WTC11 (cell line): Measurements from ENCODE around the gene FAU. TPM values are rescaled to one million over a fixed set of nuclear protein-coding genes. Genes with fewer than 3 reads are reported as not detected.
A peak's percentile ranks its signal among the peaks of the same experiment; 100 is the strongest.

Source experiments
- ATF1 ChIP-seq: sonication (generic); formaldehyde crosslinking; IDR thresholded peaks from 2 replicates; pipeline ENCODE4 v1.8.1; 2023; ENCODE audit warnings: mild to moderate bottlenecking, moderate library complexity, missing genetic modification reagents
- ATF3 ChIP-seq: sonication (generic); formaldehyde crosslinking; conservative IDR thresholded peaks from 2 replicates; pipeline ENCODE4 v1.8.1; 2022; ENCODE audit warnings: mild to moderate bottlenecking, missing genetic modification reagents
- CDX4 ChIP-seq: fragments of 250-450 bp; sonication (Bioruptor Pico); IDR thresholded peaks from 2 replicates; pipeline ENCODE4 v1.9.0; 2021; ENCODE audit warnings: moderate library complexity, mild to moderate bottlenecking, inconsistent platforms, borderline replicate concordance
- E2F5 ChIP-seq: sonication (generic); formaldehyde crosslinking; IDR thresholded peaks from 2 replicates; pipeline ENCODE4 v1.8.1; 2022; ENCODE audit warnings: mild to moderate bottlenecking, moderate library complexity, missing genetic modification reagents
- ERG ChIP-seq: fragments of 250-450 bp; sonication (Bioruptor Pico); IDR thresholded peaks from 2 replicates; pipeline ENCODE4 v1.8.0; 2021; ENCODE audit warnings: mild to moderate bottlenecking
- FOXK1 ChIP-seq: sonication (generic); formaldehyde crosslinking; IDR thresholded peaks from 2 replicates; pipeline ENCODE4 v1.8.0; 2022; ENCODE audit warnings: mild to moderate bottlenecking, moderate library complexity, missing genetic modification reagents
- FOXP1 ChIP-seq: sonication (generic); formaldehyde crosslinking; IDR thresholded peaks from 2 replicates; pipeline ENCODE4 v1.8.0; 2022; ENCODE audit warnings: missing genetic modification reagents, mild to moderate bottlenecking, moderate library complexity, borderline replicate concordance
- GABPB1 ChIP-seq: sonication (generic); formaldehyde crosslinking; IDR thresholded peaks from 2 replicates; pipeline ENCODE4 v1.8.1; 2023; ENCODE audit warnings: mild to moderate bottlenecking, missing genetic modification reagents
- GRHL2 ChIP-seq: fragments of 250-450 bp; sonication (Bioruptor Pico); IDR thresholded peaks from 2 replicates; pipeline ENCODE4 v1.8.0; 2022; ENCODE audit warnings: mild to moderate bottlenecking, moderate library complexity; ENCODE audit not compliant: insufficient replicate concordance, severe bottlenecking
- HMGA2 ChIP-seq: fragments of 250-450 bp; sonication (Bioruptor Pico); IDR thresholded peaks from 2 replicates; pipeline ENCODE4 v1.4.0; 2021; ENCODE audit warnings: mild to moderate bottlenecking, moderate library complexity
- JAZF1 ChIP-seq: fragments of 250-450 bp; sonication (Bioruptor Pico); IDR thresholded peaks from 2 replicates; pipeline ENCODE4 v1.9.0; 2021; ENCODE audit warnings: moderate library complexity, mild to moderate bottlenecking, inconsistent platforms
- NFE2L1 ChIP-seq: sonication (generic); formaldehyde crosslinking; IDR thresholded peaks from 2 replicates; pipeline ENCODE4 v1.8.1; 2023; ENCODE audit warnings: missing genetic modification reagents
- NR2C2 ChIP-seq: sonication (generic); formaldehyde crosslinking; IDR thresholded peaks from 2 replicates; pipeline ENCODE4 v1.8.0; 2022; ENCODE audit warnings: mild to moderate bottlenecking, missing genetic modification reagents
- RORB ChIP-seq: fragments of 250-450 bp; sonication (Bioruptor Pico); IDR thresholded peaks from 2 replicates; pipeline ENCODE4 v1.9.0; 2021; ENCODE audit warnings: mild to moderate bottlenecking
- SMAD4 ChIP-seq: sonication (generic); formaldehyde crosslinking; IDR thresholded peaks from 2 replicates; pipeline ENCODE4 v1.8.0; 2022; ENCODE audit warnings: mild to moderate bottlenecking, missing genetic modification reagents
- SOX15 ChIP-seq: fragments of 250-450 bp; sonication (Bioruptor Pico); IDR thresholded peaks from 2 replicates; pipeline ENCODE4 v1.9.0; 2021; ENCODE audit warnings: mild to moderate bottlenecking
- TCF7 ChIP-seq: sonication (generic); formaldehyde crosslinking; IDR thresholded peaks from 2 replicates; pipeline ENCODE4 v1.8.0; 2022; ENCODE audit warnings: mild to moderate bottlenecking, low read depth, missing genetic modification reagents, moderate library complexity
- TEAD1 ChIP-seq: sonication (generic); formaldehyde crosslinking; IDR thresholded peaks from 2 replicates; pipeline ENCODE4 v1.8.0; 2022; ENCODE audit warnings: mild to moderate bottlenecking, missing genetic modification reagents
- ZBTB21 ChIP-seq: sonication (generic); formaldehyde crosslinking; IDR thresholded peaks from 2 replicates; pipeline ENCODE4 v1.8.1; 2023; ENCODE audit warnings: mild to moderate bottlenecking, missing genetic modification reagents, borderline replicate concordance
- ZNF138 ChIP-seq: sonication (generic); formaldehyde crosslinking; conservative IDR thresholded peaks from 2 replicates; pipeline ENCODE4 v1.8.1; 2022; ENCODE audit warnings: mild to moderate bottlenecking, moderate library complexity, missing genetic modification reagents
- ZNF232 ChIP-seq: sonication (generic); formaldehyde crosslinking; IDR thresholded peaks from 2 replicates; pipeline ENCODE4 v1.8.0; 2022; ENCODE audit warnings: mild to moderate bottlenecking, missing genetic modification reagents
- ZNF263 ChIP-seq: sonication (generic); formaldehyde crosslinking; IDR thresholded peaks from 2 replicates; pipeline ENCODE4 v1.8.1; 2022; ENCODE audit warnings: low read depth, mild to moderate bottlenecking, moderate library complexity, missing genetic modification reagents
- ZNF671 ChIP-seq: fragments of 250-450 bp; sonication (Bioruptor Pico); IDR thresholded peaks from 2 replicates; pipeline ENCODE4 v1.8.0; 2021; ENCODE audit warnings: mild to moderate bottlenecking
- total RNA-seq: library from RNA; stranded (reverse); gene quantifications from 3 replicates; pipeline ENCODE4 v1.2.3, GENCODE V29; 2021
- TF ChIP-seq, protein P1 (sequence below): sonication (generic); formaldehyde crosslinking; IDR thresholded peaks from 2 replicates; pipeline ENCODE4 v1.8.0; 2023; ENCODE audit warnings: missing genetic modification reagents, mild to moderate bottlenecking, borderline replicate concordance
- TF ChIP-seq, protein P2 (sequence below): sonication (generic); formaldehyde crosslinking; IDR thresholded peaks from 2 replicates; pipeline ENCODE4 v1.8.0; 2023; ENCODE audit warnings: mild to moderate bottlenecking, missing genetic modification reagents
- TF ChIP-seq, protein P3 (sequence below): sonication (generic); formaldehyde crosslinking; IDR thresholded peaks from 2 replicates; pipeline ENCODE4 v1.8.1; 2022; ENCODE audit warnings: mild to moderate bottlenecking, missing genetic modification reagents, moderate library complexity, borderline replicate concordance

The FAU gene
- total RNA-seq, 1 experiment from 2014 or later, result 991 TPM

DNA sequence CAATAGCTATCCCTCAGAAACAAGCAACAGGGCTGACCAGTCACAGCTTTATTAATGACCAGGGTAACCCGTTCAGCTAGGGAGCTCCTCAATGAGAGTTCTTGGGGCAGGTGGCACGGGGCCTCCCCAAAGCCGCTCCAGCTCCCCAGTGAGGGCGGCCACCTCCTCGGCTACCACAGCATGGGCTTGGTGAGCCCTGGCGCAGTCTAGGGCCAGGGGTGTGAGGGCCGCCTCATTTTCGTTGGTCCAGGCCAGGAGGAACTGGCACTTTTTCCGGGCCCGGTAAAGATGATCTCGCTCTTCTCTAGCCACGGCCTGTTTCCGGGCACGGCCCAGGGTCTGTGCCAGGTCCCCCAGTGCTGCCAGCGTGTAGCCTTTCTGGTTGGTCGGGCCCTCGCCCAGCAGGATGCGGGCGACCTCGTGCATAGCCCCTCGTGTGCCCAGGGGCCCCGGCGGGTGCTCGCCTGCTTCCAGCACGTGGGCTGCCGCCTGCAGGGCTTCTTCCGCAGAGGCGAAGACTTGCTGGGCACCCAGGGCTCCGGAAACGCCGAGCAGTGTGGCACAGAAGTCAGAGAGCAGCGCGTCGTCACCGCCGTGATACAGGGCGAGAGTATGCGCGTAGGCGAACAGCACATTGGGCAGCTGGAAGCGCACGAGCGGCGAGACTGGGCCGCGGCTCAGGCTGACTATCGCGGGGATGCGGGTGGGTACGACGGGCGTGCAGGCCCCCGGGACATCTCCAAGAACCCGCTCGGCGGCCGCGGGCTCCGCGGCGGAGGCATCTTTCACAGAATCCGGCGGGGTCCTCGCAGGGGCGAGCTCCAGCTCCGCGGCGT, 5.3 kb downstream of the FAU start (continued):
- TF ChIP-seq CDX4 (CRISPR knock-in tag), result no peak
- peak; percentile 91; the same call in 1 of the 2 replicates for TF ChIP-seq ZNF232 (CRISPR knock-in tag)
- TF ChIP-seq SMAD4 (CRISPR knock-in tag), result 0 out of 2 replicates have a peak, but pooled peaks have one; percentile 56
- no peak for TF ChIP-seq ZNF671 (CRISPR knock-in tag)
- 0 out of 2 replicates have a peak, but pooled peaks have one; percentile 68 for TF ChIP-seq ATF3
- peak; percentile 75 for TF ChIP-seq NR2C2 (CRISPR knock-in tag)
- peak; percentile 48; the same call in 1 of the 2 replicates for TF ChIP-seq FOXK1 (CRISPR knock-in tag)
- peak; percentile 79 for TF ChIP-seq E2F5
- TF ChIP-seq JAZF1 (CRISPR knock-in tag), result no peak
- no peak for TF ChIP-seq HMGA2
- peak; percentile 38; the same call in 1 of the 2 replicates for TF ChIP-seq ZBTB21 (CRISPR knock-in tag)
- TF ChIP-seq TCF7, result no peak
- 0 out of 2 replicates have a peak, but pooled peaks have one; percentile 19 for TF ChIP-seq ZNF138
- no peak for TF ChIP-seq GABPB1 (CRISPR knock-in tag)
- TF ChIP-seq TEAD1 (CRISPR knock-in tag), result peak; percentile 90
- TF ChIP-seq ATF1 (CRISPR knock-in tag), result peak; percentile 69; the same call in 1 of the 2 replicates
- TF ChIP-seq, protein P1, sequence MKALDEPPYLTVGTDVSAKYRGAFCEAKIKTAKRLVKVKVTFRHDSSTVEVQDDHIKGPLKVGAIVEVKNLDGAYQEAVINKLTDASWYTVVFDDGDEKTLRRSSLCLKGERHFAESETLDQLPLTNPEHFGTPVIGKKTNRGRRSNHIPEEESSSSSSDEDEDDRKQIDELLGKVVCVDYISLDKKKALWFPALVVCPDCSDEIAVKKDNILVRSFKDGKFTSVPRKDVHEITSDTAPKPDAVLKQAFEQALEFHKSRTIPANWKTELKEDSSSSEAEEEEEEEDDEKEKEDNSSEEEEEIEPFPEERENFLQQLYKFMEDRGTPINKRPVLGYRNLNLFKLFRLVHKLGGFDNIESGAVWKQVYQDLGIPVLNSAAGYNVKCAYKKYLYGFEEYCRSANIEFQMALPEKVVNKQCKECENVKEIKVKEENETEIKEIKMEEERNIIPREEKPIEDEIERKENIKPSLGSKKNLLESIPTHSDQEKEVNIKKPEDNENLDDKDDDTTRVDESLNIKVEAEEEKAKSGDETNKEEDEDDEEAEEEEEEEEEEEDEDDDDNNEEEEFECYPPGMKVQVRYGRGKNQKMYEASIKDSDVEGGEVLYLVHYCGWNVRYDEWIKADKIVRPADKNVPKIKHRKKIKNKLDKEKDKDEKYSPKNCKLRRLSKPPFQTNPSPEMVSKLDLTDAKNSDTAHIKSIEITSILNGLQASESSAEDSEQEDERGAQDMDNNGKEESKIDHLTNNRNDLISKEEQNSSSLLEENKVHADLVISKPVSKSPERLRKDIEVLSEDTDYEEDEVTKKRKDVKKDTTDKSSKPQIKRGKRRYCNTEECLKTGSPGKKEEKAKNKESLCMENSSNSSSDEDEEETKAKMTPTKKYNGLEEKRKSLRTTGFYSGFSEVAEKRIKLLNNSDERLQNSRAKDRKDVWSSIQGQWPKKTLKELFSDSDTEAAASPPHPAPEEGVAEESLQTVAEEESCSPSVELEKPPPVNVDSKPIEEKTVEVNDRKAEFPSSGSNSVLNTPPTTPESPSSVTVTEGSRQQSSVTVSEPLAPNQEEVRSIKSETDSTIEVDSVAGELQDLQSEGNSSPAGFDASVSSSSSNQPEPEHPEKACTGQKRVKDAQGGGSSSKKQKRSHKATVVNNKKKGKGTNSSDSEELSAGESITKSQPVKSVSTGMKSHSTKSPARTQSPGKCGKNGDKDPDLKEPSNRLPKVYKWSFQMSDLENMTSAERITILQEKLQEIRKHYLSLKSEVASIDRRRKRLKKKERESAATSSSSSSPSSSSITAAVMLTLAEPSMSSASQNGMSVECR (CRISPR knock-in tag), result peak; percentile 94
- TF ChIP-seq, protein P2, sequence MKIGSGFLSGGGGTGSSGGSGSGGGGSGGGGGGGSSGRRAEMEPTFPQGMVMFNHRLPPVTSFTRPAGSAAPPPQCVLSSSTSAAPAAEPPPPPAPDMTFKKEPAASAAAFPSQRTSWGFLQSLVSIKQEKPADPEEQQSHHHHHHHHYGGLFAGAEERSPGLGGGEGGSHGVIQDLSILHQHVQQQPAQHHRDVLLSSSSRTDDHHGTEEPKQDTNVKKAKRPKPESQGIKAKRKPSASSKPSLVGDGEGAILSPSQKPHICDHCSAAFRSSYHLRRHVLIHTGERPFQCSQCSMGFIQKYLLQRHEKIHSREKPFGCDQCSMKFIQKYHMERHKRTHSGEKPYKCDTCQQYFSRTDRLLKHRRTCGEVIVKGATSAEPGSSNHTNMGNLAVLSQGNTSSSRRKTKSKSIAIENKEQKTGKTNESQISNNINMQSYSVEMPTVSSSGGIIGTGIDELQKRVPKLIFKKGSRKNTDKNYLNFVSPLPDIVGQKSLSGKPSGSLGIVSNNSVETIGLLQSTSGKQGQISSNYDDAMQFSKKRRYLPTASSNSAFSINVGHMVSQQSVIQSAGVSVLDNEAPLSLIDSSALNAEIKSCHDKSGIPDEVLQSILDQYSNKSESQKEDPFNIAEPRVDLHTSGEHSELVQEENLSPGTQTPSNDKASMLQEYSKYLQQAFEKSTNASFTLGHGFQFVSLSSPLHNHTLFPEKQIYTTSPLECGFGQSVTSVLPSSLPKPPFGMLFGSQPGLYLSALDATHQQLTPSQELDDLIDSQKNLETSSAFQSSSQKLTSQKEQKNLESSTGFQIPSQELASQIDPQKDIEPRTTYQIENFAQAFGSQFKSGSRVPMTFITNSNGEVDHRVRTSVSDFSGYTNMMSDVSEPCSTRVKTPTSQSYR (CRISPR knock-in tag), result peak; percentile 92
- TF ChIP-seq ERG, result no peak
- peak; percentile 94; the same call in 1 of the 2 replicates for TF ChIP-seq FOXP1 (CRISPR knock-in tag)
- no peak for TF ChIP-seq RORB (CRISPR knock-in tag)
- TF ChIP-seq ZNF263, result no peak
- TF ChIP-seq GRHL2 (CRISPR knock-in tag), result no peak
- TF ChIP-seq SOX15 (CRISPR knock-in tag), result no peak
- peak; percentile 87 for TF ChIP-seq NFE2L1 (CRISPR knock-in tag)
- TF ChIP-seq, protein P3, sequence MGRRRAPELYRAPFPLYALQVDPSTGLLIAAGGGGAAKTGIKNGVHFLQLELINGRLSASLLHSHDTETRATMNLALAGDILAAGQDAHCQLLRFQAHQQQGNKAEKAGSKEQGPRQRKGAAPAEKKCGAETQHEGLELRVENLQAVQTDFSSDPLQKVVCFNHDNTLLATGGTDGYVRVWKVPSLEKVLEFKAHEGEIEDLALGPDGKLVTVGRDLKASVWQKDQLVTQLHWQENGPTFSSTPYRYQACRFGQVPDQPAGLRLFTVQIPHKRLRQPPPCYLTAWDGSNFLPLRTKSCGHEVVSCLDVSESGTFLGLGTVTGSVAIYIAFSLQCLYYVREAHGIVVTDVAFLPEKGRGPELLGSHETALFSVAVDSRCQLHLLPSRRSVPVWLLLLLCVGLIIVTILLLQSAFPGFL (CRISPR knock-in tag), result no peak
